OCI-LY3 (cell line): ENCODE results near the gene PRDM7.

Source experiments
- H2AFZ ChIP-seq: fragments of 200-600, 300-600 bp; shearing (Covaris generic); 2 replicates; pipeline ENCODE4 v1.6.0; 2014; ENCODE audit warnings: antibody characterized with exemption, low read depth, low read length
- H3K27ac ChIP-seq: fragments of 200-600, 300-600 bp; sonication (generic); 2 replicates; pipeline ENCODE4 v1.5.1; 2014; ENCODE audit warnings: mild to moderate bottlenecking, low read length, moderate library complexity, mixed read lengths
- H3K27me3 ChIP-seq: fragments of 200-600, 300-600 bp; sonication (generic); 2 replicates; pipeline ENCODE4 v1.6.1; 2014; ENCODE audit warnings: low read depth, low read length, mixed read lengths
- H3K36me3 ChIP-seq: fragments of 200-600, 300-600 bp; sonication (generic); replicated peaks from 2 replicates; pipeline ENCODE3; 2014; ENCODE audit warnings: low read depth, low read length, mixed read lengths
- H3K4me1 ChIP-seq: fragments of 300-600, 200-600 bp; sonication (generic); 2 replicates; pipeline ENCODE4 v1.6.1; 2014; ENCODE audit warnings: low read length, mixed read lengths
- H3K4me2 ChIP-seq: fragments of 200-600, 300-600 bp; sonication (generic); 2 replicates; pipeline ENCODE4 v1.6.1; 2014; ENCODE audit warnings: low read length, mixed read lengths
- H3K4me3 ChIP-seq: fragments of 300-600, 200-600 bp; sonication (generic); 2 replicates; pipeline ENCODE4 v1.5.1; 2014; ENCODE audit warnings: antibody characterized with exemption, mild to moderate bottlenecking, low read length, moderate library complexity
- H3K79me2 ChIP-seq: fragments of 300-600, 200-600 bp; shearing (Covaris generic); 2 replicates; pipeline ENCODE4 v1.6.1; 2014; ENCODE audit warnings: mild to moderate bottlenecking, low read length, mixed read lengths
- H3K9ac ChIP-seq: fragments of 300-600, 200-600 bp; shearing (Covaris generic); 2 replicates; pipeline ENCODE4 v1.6.0; 2014; ENCODE audit warnings: mild to moderate bottlenecking, low read length, moderate library complexity
- H3K9me3 ChIP-seq: fragments of 200-600, 300-600 bp; shearing (Covaris generic); 2 replicates; pipeline ENCODE4 v1.6.1; 2014; ENCODE audit warnings: low read length, mixed read lengths; ENCODE audit not compliant: insufficient read depth
- H4K20me1 ChIP-seq: fragments of 200-600, 300-600 bp; sonication (generic); 2 replicates; pipeline ENCODE4 v1.6.1; 2016; ENCODE audit warnings: low read length, mixed read lengths; ENCODE audit not compliant: insufficient read depth
- CTCF ChIP-seq: fragments of 200-600, 300-600 bp; sonication (generic); IDR thresholded peaks from 2 replicates; pipeline ENCODE4 v1.5.1; 2014; ENCODE audit warnings: antibody characterized with exemption, low read length, low read depth
- EZH2phosphoT487 ChIP-seq: fragments of 200-600 bp; shearing (Covaris generic); IDR thresholded peaks from 2 replicates; pipeline ENCODE4 v1.6.1; 2018; ENCODE audit warnings: antibody characterized with exemption, mixed run types, low read depth

The PRDM7 gene

GRCh38 chr16:90084215-90084950 is 7.3 kb upstream of the PRDM7 start:
- H3K4me1 ChIP-seq = no peaks in the 10 kb centered on the region
- no peaks in the 10 kb centered on the region for H3K36me3 ChIP-seq
- TF ChIP-seq EZH2phosphoT487 (no peak), CTCF (no peak)
- H3K4me2 ChIP-seq = no peak overlapping the region
- no peak overlapping the region for H2AFZ ChIP-seq
- H3K27me3 ChIP-seq = peaks cover 10% of the 10 kb centered on the region
- H3K27ac ChIP-seq = no peak overlapping the region
- no peak overlapping the region for H3K4me3 ChIP-seq
- H3K79me2 ChIP-seq = no peaks in the 10 kb centered on the region
- no peak overlapping the region for H3K9ac ChIP-seq
- no peaks in the 10 kb centered on the region for H3K9me3 ChIP-seq
- no peaks in the 10 kb centered on the region for H4K20me1 ChIP-seq

GRCh38 chr16:90083139-90083538 is 6.0 kb upstream of the PRDM7 start:
- H4K20me1 ChIP-seq = no peaks in the 10 kb centered on the region
- H3K79me2 ChIP-seq = no peaks in the 10 kb centered on the region
- no peak overlapping the region for H2AFZ ChIP-seq
- H3K4me3 ChIP-seq = no peak overlapping the region
- H3K27me3 ChIP-seq = peaks cover 10% of the 10 kb centered on the region
- TF ChIP-seq EZH2phosphoT487 (no peak), CTCF (no peak)
- H3K27ac ChIP-seq = no peak overlapping the region
- H3K9me3 ChIP-seq = no peaks in the 10 kb centered on the region
- H3K4me2 ChIP-seq = no peak overlapping the region
- no peak overlapping the region for H3K9ac ChIP-seq
- H3K36me3 ChIP-seq = no peaks in the 10 kb centered on the region
- no peaks in the 10 kb centered on the region for H3K4me1 ChIP-seq

- Histone ChIP-seq H3K9me3 (no peaks in the 10 kb centered on the region), H3K27me3 (peaks cover 12% of the 10 kb centered on the region), H3K4me3 (peak overlapping the region; percentile 82), H3K9ac (no peak overlapping the region), H3K36me3 (no peaks in the 10 kb centered on the region), H4K20me1 (no peaks in the 10 kb centered on the region), H3K79me2 (no peaks in the 10 kb centered on the region), H3K27ac (no peak overlapping the region), H3K4me1 (peaks cover 4% of the 10 kb centered on the region), H3K4me2 (peak overlapping the region; percentile 62), H2AFZ (no peak overlapping the region)
- TF ChIP-seq EZH2phosphoT487 (no peak), CTCF (no peak)
Observed at GRCh38 chr16:90081606-90081970, 4.5 kb upstream of the PRDM7 start.

- Histone ChIP-seq H2AFZ (no peak overlapping the region), H3K9me3 (no peaks in the 10 kb centered on the region), H3K36me3 (no peaks in the 10 kb centered on the region), H3K27ac (no peak overlapping the region), H3K79me2 (no peaks in the 10 kb centered on the region), H3K4me2 (no peak overlapping the region), H3K9ac (no peak overlapping the region), H4K20me1 (no peaks in the 10 kb centered on the region), H3K27me3 (peaks cover 22% of the 10 kb centered on the region), H3K4me1 (peaks cover 5% of the 10 kb centered on the region), H3K4me3 (no peak overlapping the region)
- TF ChIP-seq CTCF = no peak
Observed at GRCh38 chr16:90078579-90078895, 1.4 kb upstream of the PRDM7 start.
